Fibroblast of the aortic adventitia (primary cell): ENCODE measurements around the gene KLHDC4. TPM values are rescaled to one million over a fixed set of nuclear protein-coding genes. Genes with fewer than 3 reads are reported as not detected.
A peak's percentile ranks its signal among the peaks of the same experiment; 100 is the strongest.
"Not testable (repeated sequence)": the region's sequence is repeated elsewhere in the genome, so short reads cannot be mapped to it uniquely, and the experiment has no call there.

ENCODE experiments used
- DNase-seq: peaks from one replicate; pipeline ENCODE4 v3.0.0-alpha.2; 2010; ENCODE audit warnings: low read depth
- H3K4me3 ChIP-seq: 2 replicates; pipeline ENCODE4 v1.5.1; 2011; ENCODE audit warnings: low read depth, mild to moderate bottlenecking, control low read depth, low read length, moderate library complexity
- CTCF ChIP-seq: IDR thresholded peaks from 2 replicates; pipeline ENCODE4 v1.5.1; 2011; ENCODE audit warnings: mild to moderate bottlenecking, low read length, control low read depth, inconsistent platforms; ENCODE audit not compliant: insufficient read depth
- total RNA-seq: library from RNA; depleted of rRNA; stranded (reverse); fragments of >200 nt; gene quantifications from 2 replicates; pipeline ENCODE4 v1.2.3, GENCODE V29; 2012; ENCODE audit warnings: low replicate concordance

KLHDC4 gene
- total RNA-seq, 1 donor: 21.6 TPM

- DNase-seq: no peak
- no peak for TF ChIP-seq CTCF
- no peak overlapping the region for H3K4me3 ChIP-seq
These were observed 36.4 kb downstream of the KLHDC4 start for GRCh38 chr16:87729266-87729954.

- H3K4me3 ChIP-seq: no peak overlapping the region
- no peak for TF ChIP-seq CTCF
- no peak for DNase-seq
These were observed 37.8 kb downstream of the KLHDC4 start for GRCh38 chr16:87728026-87728425.

- no peak for DNase-seq
- H3K4me3 ChIP-seq: no peak overlapping the region
- TF ChIP-seq CTCF: no peak
These were observed 38.4 kb downstream of the KLHDC4 start for GRCh38 chr16:87727346-87727745.

- not testable (repeated sequence) for DNase-seq, H3K4me3 ChIP-seq
These were observed 39.2 kb downstream of the KLHDC4 start for GRCh38 chr16:87726577-87726976.

GRCh38 chr16:87725596-87726235 lies 40.1 kb downstream of the KLHDC4 start:
- DNase-seq: no peak
- H3K4me3 ChIP-seq: no peak overlapping the region
- no peak for TF ChIP-seq CTCF

- H3K4me3 ChIP-seq: no peak overlapping the region
- TF ChIP-seq CTCF: no peak
- no peak for DNase-seq
These were observed 41.1 kb downstream of the KLHDC4 start for GRCh38 chr16:87724490-87725291.

GRCh38 chr16:87723226-87723623 lies 42.6 kb downstream of the KLHDC4 start:
- peak; percentile 2 for DNase-seq
- no peak overlapping the region for H3K4me3 ChIP-seq
- TF ChIP-seq CTCF: no peak
